Keratinocyte (primary cell): ENCODE results near the gene ZBTB4. TPM values are rescaled to one million over a fixed set of nuclear protein-coding genes. Genes with fewer than 3 reads are reported as not detected.

Experiments
- DNase-seq: peaks from one replicate; pipeline ENCODE4 v3.0.0-alpha.2; 2011; ENCODE audit warnings: low read depth, missing footprints, low spot score
- FAIRE-seq: peaks from 2 replicates; lab custom pipeline; 2011; peaks lifted over from hg19 to GRCh38; lab: Jason Lieb, UNC
- H2AFZ ChIP-seq: 2 replicates; pipeline ENCODE4 v1.6.0; 2012; ENCODE audit warnings: low read length, control low read depth, inconsistent platforms; ENCODE audit not compliant: control insufficient read depth
- H3K27ac ChIP-seq: 2 replicates; pipeline ENCODE4 v1.5.1; 2011; ENCODE audit warnings: low read length; ENCODE audit not compliant: control insufficient read depth, insufficient read depth
- H3K27me3 ChIP-seq: 3 replicates; pipeline ENCODE4 v1.6.0; 2011; ENCODE audit warnings: low read length; ENCODE audit not compliant: control insufficient read depth, insufficient read depth; ENCODE audit errors: extremely low read depth
- H3K36me3 ChIP-seq, 2 experiments: 2 replicates in 1 of 2; 3 replicates in 1 of 2; pipeline ENCODE4 v1.5.1; 2011; ENCODE audit warnings: low read length in 2 of 2, mild to moderate bottlenecking in 1 of 2; ENCODE audit not compliant: control insufficient read depth in 2 of 2, insufficient read depth in 2 of 2; ENCODE audit errors: extremely low read depth in 1 of 2
- H3K4me1 ChIP-seq: 3 replicates; pipeline ENCODE4 v1.5.1; 2011; ENCODE audit warnings: low read length; ENCODE audit not compliant: control insufficient read depth, insufficient read depth; ENCODE audit errors: extremely low read depth
- H3K4me2 ChIP-seq: 3 replicates; pipeline ENCODE4 v1.6.0; 2011; ENCODE audit warnings: low read depth, low read length; ENCODE audit not compliant: control insufficient read depth, insufficient read depth; ENCODE audit errors: extremely low read depth
- H3K4me3 ChIP-seq, 3 experiments: fragments of 200-600 bp in 1 of 3; sonication (generic) in 1 of 3; 2 replicates in 2 of 3; 3 replicates in 1 of 3; pipeline ENCODE4 v1.5.1; 2011 to 2016; ENCODE audit warnings: low read length in 3 of 3, mild to moderate bottlenecking in 3 of 3, control low read depth in 2 of 3, inconsistent platforms in 1 of 3, low read depth in 1 of 3, mixed read lengths in 1 of 3, mixed run types in 1 of 3, moderate library complexity in 1 of 3; ENCODE audit not compliant: control insufficient read depth in 2 of 3, insufficient read depth in 2 of 3; ENCODE audit errors: extremely low read depth in 1 of 3
- H3K79me2 ChIP-seq: 2 replicates; pipeline ENCODE4 v1.6.0; 2012; ENCODE audit warnings: low read length; ENCODE audit not compliant: control insufficient read depth, insufficient read depth
- H3K9ac ChIP-seq: 3 replicates; pipeline ENCODE4 v1.6.0; 2011; ENCODE audit warnings: low read length; ENCODE audit not compliant: control insufficient read depth, insufficient read depth; ENCODE audit errors: extremely low read depth
- H3K9me1 ChIP-seq: 3 replicates; pipeline ENCODE4 v1.6.0; 2011; ENCODE audit warnings: low read length; ENCODE audit not compliant: control insufficient read depth, insufficient read depth; ENCODE audit errors: extremely low read depth
- H3K9me3 ChIP-seq: 2 replicates; pipeline ENCODE4 v1.5.1; 2012; ENCODE audit warnings: low read depth, low read length; ENCODE audit not compliant: control insufficient read depth
- H4K20me1 ChIP-seq: 3 replicates; pipeline ENCODE4 v1.6.0; 2011; ENCODE audit warnings: low read length; ENCODE audit not compliant: control insufficient read depth, insufficient read depth; ENCODE audit errors: extremely low read depth
- CTCF ChIP-seq, 3 experiments: IDR thresholded peaks in 1 of 3; conservative IDR thresholded peaks in 1 of 3; optimal IDR thresholded peaks in 1 of 3; 2 replicates in 2 of 3; 3 replicates in 1 of 3; pipeline versions ENCODE3 to v1.5.1; 2011; ENCODE audit warnings: low read length in 3 of 3, mild to moderate bottlenecking in 3 of 3, moderate library complexity in 2 of 3, control low read depth in 1 of 3, inconsistent platforms in 1 of 3; ENCODE audit not compliant: insufficient read depth in 2 of 3; ENCODE audit errors: extremely low read depth in 1 of 3
- EZH2 ChIP-seq: IDR thresholded peaks from one replicate; pipeline ENCODE4 v1.6.1; 2012; ENCODE audit warnings: inconsistent platforms, mild to moderate bottlenecking, low read length, moderate library complexity
- dilution Hi-C: fragments of 300-500 bp; cut with MboI; formaldehyde crosslinking; loops from one replicate; pipeline ENCODE4 v1.7.0; 2020; ENCODE audit warnings: low sequenced_read_pairs; ENCODE audit not compliant: extremely low pct_ligation_motif_present
- polyA plus RNA-seq, 5 experiments: library from polyadenylated mRNA; depleted of rRNA in 3 of 5; stranded (reverse) in 3 of 5; stranded (forward) in 1 of 5; unstranded in 1 of 5; fragments of >200 nt; gene quantifications; 1 replicate in 1 of 5; 2 replicates in 3 of 5; 3 replicates in 1 of 5; pipeline versions ENCODE4 v1.2.1 to v1.2.3, GENCODE V29; 2011 to 2012; ENCODE audit warnings: missing spikeins in 2 of 5, low read depth in 1 of 5, low replicate concordance in 1 of 5

Gene ZBTB4
- polyA plus RNA-seq, 1 donor (not counting 4 experiments of a cell fraction or from before 2014, with no cell fraction given), result 20.9 TPM

GRCh38 chr17:7462474-7463371 lies 16.7 kb downstream of the ZBTB4 start:
- DNase-seq, result no peak
- Histone ChIP-seq H3K9ac (no peak overlapping the region), H3K27me3 (no peaks in the 10 kb centered on the region), H2AFZ (no peak overlapping the region), H3K9me3 (no peaks in the 10 kb centered on the region), H3K79me2 (peaks cover 17% of the 10 kb centered on the region), H3K4me1 (peaks cover 24% of the 10 kb centered on the region), H3K4me3 (no peak overlapping the region), H3K36me3 (peaks cover 12 to 31% of the 10 kb centered on the region in 2 experiments), H3K27ac (no peak overlapping the region), H3K4me2 (no peak overlapping the region), H4K20me1 (no peaks in the 10 kb centered on the region), H3K9me1 (no peaks in the 10 kb centered on the region)
- FAIRE-seq, result no peak
- dilution Hi-C loops, result no loop called here
- no peak for TF ChIP-seq EZH2
- TF ChIP-seq CTCF (optimal IDR thresholded peaks at IDR 0.05 in 1 of 3, IDR thresholded peaks at IDR 0.05 in 1 of 3, conservative IDR thresholded peaks at IDR 0.05 in 1 of 3; ENCODE audit: extremely low read depth in 1 of 3, insufficient read depth in 2 of 3, low read length in 3 of 3), result no peak

GRCh38 chr17:7460850-7461660 lies 18.4 kb downstream of the ZBTB4 start:
- no peak for TF ChIP-seq EZH2
- TF ChIP-seq CTCF (optimal IDR thresholded peaks at IDR 0.05 in 1 of 3, IDR thresholded peaks at IDR 0.05 in 1 of 3, conservative IDR thresholded peaks at IDR 0.05 in 1 of 3; ENCODE audit: extremely low read depth in 1 of 3, insufficient read depth in 2 of 3, low read length in 3 of 3), result no peak
- Histone ChIP-seq H3K79me2 (peaks cover 6% of the 10 kb centered on the region), H3K4me3 (no peak overlapping the region), H3K36me3 (peaks cover 6 to 21% of the 10 kb centered on the region in 2 experiments), H3K4me1 (peaks cover 29% of the 10 kb centered on the region), H3K27ac (no peak overlapping the region), H3K27me3 (no peaks in the 10 kb centered on the region), H2AFZ (no peak overlapping the region), H3K9me1 (no peaks in the 10 kb centered on the region), H3K9ac (no peak overlapping the region), H4K20me1 (no peaks in the 10 kb centered on the region), H3K4me2 (no peak overlapping the region), H3K9me3 (no peaks in the 10 kb centered on the region)
- no peak for DNase-seq
- FAIRE-seq, result peak; percentile 79
- dilution Hi-C loops, result no loop called here
